Eye (tissue), 1 donor: ENCODE data around the gene UPF1.
"Not testable (repeated sequence)": the region's sequence is repeated elsewhere in the genome, so short reads cannot be mapped to it uniquely, and the experiment has no call there.

Experiments used
- DNase-seq: peaks from one replicate; pipeline ENCODE4 v3.0.0-alpha.2; 2015

UPF1 gene

GRCh38 chr19:18899624-18900560, 68.1 kb downstream of the UPF1 start:
- no peak for DNase-seq

- DNase-seq, result no peak
These were observed 69.1 kb downstream of the UPF1 start for GRCh38 chr19:18900700-18901481.

- no peak for DNase-seq
These were observed 69.7 kb downstream of the UPF1 start for GRCh38 chr19:18901491-18901890.

- DNase-seq, result not testable (repeated sequence)
These were observed 70.8 kb downstream of the UPF1 start for GRCh38 chr19:18902519-18902918.

GRCh38 chr19:18903156-18904037, 71.6 kb downstream of the UPF1 start:
- no peak for DNase-seq

GRCh38 chr19:18904334-18905057, 72.7 kb downstream of the UPF1 start:
- no peak for DNase-seq

GRCh38 chr19:18905058-18905456, 73.3 kb downstream of the UPF1 start:
- DNase-seq, result no peak

GRCh38 chr19:18905513-18906236, 73.9 kb downstream of the UPF1 start:
- DNase-seq, result no peak

- no peak for DNase-seq
These were observed 75.1 kb downstream of the UPF1 start for GRCh38 chr19:18906605-18907519.

GRCh38 chr19:18908917-18909619, 77.3 kb downstream of the UPF1 start:
- no peak for DNase-seq

GRCh38 chr19:18910010-18910409, 78.3 kb downstream of the UPF1 start:
- no peak for DNase-seq

GRCh38 chr19:18910801-18911436, 79.2 kb downstream of the UPF1 start:
- no peak for DNase-seq

GRCh38 chr19:18912933-18913332, 81.2 kb downstream of the UPF1 start:
- DNase-seq, result no peak

GRCh38 chr19:18913466-18913865, 81.7 kb downstream of the UPF1 start:
- DNase-seq, result no peak

- peak; percentile 65 for DNase-seq
These were observed 83.9 kb downstream of the UPF1 start for GRCh38 chr19:18915639-18916038.

- not testable (repeated sequence) for DNase-seq
These were observed 85.8 kb downstream of the UPF1 start for GRCh38 chr19:18917593-18917992.
